Smooth muscle cell of the brain vasculature (primary cell): ENCODE data around the gene RNU6-1.

Experiments used
- DNase-seq: peaks from one replicate; pipeline ENCODE4 v3.0.0-alpha.2; 2012; ENCODE audit warnings: low read depth, low spot score

Gene RNU6-1

DNA sequence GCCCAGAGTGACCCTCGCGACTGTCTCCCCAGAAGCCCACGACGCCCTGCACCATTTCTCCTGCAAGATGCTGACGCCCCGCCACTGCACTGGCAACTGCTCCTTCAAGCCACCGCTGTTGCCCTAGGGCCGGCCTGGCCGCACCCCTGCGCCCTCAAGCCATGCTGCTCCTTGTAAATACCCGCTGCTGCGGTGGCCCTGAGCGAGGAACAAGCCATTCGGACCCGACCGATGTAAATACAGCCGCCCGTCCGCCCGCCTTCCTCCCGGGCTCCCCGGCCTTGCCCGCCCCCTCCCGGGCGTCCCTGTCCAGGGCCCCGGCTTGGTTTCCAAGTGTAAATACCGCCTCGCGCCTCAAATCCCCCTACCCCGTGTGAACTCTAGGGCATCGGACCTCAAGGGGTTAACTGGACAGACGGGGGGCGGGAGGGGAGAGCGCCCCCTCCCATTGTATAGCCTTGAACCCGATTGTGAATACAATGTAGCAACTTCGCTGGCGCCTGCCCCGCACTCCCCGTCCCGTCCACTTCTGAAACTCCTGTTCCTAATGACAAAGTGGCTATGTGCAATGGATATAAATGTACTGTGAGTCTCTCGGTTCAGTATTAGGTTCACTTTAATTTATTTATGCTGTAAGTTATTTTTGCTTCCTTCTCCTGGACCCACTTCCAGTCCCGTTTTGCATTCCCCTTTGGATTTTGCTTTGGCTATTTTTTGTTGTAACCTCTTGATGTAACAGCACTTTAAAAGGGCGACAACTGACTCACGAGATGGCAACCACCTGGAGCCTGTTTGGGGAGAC is 5.9 kb downstream of the RNU6-1 start:
- DNase-seq = no peak

DNA sequence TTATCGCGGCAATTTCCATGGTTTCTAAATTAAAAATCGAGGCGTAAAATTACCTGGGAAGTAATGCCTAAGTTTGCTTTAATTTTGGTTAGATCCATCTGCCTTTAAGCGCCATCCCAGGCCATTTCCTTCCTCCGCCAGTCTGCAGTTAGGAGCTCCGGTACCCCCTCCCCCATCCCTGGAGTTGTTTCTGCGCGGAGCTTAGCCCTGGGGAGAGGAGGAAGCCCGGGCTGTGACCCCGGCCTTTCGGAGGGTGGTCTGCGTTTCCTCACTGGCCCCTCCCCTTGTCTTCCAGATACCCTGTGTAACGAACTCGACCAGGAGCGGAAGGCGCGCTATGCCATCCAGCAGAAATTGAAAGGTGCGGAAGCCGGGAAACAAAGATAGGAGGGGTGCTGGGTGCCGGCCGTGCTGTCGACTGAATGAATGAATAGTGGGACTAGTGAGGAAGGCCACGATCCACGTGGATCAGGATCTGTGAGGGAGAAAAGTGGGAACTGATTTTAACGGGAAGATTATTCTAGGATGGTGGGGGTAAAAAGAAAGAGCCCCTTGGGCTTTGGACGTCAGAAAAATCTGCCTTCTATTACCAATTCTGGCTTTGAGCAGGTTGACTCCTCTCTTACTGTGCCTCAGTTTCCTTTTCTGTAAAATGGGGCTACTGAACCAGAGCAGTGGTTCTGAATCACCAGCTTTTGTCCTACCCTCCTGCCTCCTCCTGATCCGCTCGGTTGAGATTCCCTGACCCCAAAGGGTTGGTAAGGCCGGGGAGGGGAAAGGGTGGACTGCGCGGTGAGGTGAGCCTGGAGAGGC is 6.7 kb downstream of the RNU6-1 start:
- DNase-seq = no peak

DNA sequence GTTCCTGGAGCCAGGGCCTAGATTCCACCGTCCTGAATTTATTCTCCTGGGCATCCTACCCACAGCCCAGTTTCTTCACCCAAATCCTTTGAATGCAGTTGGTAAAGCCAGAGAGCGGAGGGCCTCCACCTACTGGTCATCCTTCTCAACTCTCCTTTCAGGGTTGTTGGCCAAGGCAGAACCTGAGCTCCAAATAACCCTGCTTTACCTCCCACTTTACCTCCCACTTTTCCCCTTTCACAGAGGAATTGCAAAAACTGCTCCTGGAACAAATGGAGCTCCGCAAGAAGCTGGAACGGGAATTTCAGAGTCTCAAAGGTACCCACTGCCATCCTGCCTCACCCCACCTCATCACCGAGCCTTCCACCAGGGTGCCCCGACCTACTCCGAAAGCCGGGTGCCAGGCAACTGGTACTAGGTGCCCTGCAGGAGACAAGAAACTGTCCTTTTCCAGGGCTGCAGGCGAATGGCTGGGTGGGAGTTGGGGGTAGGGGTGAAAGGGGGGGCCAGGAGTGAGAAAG is 7.8 kb downstream of the RNU6-1 start:
- DNase-seq = no peak

DNA sequence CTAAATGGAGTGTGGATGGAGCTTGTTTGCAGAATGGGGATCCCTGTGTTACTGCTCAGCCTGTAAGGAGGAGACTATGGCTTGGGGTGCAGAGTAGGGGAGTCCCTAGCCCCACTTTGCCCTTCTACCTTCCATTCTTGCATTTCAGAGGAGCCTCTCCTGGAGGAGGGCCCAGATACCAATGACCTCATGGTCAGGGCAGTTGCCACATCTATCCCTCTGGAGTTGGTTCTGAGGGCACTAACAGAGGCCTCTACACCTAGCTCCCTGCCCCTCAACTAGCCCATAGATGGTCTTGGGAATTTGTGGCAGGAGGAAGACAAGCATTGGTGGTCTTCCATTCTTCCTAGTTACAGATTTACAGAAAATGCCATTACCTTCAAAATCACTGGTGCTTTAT is 8.5 kb downstream of the RNU6-1 start:
- DNase-seq = no peak

DNA sequence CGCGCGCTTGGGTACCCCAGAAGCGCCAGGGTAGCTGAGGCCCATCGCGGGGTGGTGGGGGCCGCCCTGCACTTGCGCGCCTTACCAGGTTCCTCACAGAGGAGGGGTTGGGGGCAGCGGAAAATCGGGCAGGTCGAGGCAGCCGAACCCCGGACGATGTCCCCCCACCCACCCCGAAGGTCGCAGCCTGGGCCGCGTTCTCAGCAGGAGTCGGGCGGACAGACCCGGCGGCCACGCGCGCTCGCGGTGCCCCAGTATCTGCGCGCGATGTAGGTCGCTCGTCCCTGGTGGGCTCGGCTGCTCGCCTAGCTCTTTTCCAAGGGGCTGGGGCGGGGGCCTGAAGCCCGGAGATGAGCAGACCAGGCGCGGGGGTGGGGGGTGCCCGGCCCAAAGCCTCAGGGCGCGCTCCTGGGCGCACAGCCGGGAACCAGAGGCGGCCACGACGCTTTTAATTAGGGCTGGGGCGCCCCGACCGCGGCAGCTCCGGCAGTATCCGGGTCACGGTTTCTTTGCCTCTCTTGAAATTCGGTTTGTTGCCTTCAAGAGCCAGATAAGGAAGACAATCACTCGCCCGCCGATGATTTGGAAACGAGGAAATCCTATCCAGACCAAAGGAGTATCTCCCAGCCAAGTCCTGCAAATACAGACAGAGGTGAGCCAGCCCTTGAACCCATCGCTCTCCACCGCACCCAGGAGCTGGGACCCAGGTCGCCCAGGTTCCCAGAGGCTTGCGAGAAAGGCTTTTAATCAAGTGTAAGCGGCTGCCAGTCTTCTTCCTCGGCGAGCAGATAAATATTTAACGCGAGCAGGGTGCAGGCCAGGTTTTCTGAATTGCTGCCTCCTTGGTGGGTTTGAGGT is 10.0 kb downstream of the RNU6-1 start:
- no peak for DNase-seq

DNA sequence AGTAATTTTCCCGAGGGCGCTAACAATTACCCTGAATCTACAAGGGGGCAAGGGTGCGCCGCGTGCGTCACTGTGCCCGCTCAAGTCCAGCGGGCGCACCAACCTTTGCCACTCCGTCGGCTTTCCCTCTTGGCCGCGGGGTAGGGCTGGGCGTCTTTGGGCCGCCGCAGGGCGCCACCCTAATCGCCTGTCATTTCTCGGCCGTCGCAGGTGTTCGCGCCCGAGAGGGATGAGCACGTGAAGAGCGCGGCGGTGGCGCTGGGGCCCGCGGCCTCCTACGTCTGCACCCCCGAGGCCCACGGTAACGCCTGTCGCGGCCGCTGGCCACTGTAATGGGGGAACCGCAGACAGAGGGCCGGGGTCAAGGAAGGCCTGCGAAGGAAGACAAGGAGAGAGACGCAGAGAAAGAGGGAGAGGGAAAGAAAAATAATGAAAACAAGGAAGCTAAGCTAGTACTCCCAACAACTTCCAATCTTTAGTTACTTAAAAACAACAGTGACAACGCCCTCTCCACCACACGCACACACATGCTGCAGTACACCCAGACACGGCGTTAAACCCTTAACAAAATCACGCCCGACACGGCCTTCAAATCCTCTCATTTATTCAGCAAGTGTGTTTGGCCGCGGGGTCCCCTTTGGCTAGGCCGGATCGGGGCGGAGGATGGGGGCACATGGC is 10.7 kb downstream of the RNU6-1 start:
- DNase-seq = no peak

DNA sequence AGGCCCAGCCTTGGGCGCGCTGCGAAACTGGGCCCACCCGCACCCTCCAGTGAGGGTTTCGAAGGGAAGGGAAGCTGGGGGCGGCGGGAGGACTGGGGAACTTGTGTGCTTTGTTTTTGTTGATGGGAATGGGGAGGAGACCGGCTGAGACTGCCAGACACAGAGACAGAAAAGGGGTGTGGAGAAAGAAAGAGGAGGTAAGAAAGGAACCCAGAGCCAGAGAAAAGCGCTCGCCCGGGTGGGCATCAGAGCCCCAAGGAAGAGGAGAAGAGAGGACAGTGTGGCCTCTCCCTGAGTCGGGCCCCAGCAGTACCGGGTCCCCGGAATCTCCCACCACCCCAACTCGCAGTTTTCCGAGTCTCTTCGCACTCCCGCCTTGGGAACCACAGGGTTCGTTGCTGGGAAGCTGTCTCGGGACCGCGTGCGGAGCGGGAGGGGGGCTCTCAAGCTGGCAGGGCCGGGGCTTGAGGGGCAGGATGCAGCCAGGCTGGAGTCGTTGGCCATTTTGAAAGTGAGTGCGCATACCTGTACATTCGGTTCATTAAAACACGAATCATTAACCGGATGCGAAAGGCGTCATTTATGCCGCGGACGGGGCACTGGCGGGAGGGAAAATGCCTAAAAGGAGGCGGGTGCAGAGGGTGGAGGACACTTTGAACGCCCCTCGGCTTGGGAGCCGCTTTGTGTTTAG is 11.4 kb downstream of the RNU6-1 start:
- DNase-seq = no peak

DNA sequence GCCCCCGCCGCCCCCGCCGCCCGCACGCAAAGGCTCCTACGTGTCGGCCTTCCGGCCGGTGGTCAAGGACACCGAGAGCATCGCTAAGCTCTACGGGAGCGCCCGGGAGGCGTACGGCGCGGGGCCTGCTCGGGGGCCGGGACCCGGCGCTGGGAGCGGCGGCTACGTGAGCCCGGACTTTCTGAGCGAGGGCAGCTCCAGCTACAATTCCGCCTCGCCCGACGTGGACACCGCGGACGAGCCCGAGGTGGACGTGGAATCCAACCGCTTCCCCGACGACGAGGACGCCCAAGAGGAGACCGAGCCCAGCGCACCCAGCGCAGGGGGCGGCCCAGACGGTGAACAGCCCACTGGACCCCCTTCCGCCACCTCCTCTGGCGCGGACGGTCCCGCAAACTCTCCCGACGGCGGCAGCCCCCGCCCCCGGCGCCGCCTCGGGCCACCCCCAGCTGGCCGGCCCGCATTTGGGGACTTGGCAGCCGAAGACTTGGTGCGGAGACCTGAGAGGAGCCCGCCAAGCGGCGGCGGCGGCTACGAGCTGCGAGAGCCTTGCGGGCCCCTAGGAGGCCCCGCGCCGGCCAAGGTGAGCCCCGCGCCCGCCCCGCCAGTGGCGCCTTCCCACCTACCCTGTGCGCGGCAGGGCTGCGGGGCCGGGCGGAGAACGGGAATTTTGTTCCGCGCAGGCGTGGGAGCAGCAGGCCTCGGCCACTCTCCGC is 12.1 kb downstream of the RNU6-1 start:
- no peak for DNase-seq

DNA sequence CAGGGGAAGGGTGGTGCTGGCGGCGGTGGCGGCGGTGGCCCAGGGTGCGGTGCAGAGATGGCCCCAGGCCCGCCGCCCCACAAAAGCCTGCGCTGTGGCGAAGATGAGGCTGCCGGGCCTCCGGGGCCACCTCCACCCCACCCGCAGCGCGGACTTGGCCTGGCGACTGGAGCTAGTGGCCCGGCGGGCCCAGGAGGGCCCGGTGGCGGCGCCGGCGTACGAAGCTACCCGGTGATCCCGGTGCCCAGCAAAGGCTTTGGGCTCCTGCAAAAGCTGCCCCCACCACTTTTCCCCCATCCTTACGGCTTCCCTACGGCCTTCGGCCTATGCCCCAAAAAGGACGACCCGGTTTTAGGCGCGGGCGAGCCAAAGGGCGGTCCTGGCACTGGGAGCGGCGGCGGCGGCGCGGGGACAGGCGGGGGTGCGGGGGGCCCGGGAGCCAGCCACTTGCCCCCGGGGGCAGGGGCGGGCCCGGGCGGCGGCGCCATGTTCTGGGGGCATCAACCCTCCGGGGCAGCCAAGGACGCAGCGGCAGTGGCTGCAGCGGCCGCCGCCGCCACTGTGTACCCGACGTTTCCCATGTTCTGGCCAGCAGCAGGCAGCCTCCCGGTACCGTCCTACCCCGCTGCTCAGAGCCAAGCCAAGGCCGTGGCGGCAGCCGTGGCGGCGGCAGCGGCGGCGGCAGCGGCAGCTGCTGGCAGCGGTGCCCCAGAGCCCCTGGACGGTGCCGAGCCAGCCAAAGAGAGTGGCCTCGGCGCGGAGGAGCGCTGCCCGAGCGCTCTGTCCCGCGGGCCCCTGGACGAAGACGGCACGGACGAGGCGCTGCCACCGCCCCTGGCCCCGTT is 12.9 kb downstream of the RNU6-1 start:
- DNase-seq = no peak

DNA sequence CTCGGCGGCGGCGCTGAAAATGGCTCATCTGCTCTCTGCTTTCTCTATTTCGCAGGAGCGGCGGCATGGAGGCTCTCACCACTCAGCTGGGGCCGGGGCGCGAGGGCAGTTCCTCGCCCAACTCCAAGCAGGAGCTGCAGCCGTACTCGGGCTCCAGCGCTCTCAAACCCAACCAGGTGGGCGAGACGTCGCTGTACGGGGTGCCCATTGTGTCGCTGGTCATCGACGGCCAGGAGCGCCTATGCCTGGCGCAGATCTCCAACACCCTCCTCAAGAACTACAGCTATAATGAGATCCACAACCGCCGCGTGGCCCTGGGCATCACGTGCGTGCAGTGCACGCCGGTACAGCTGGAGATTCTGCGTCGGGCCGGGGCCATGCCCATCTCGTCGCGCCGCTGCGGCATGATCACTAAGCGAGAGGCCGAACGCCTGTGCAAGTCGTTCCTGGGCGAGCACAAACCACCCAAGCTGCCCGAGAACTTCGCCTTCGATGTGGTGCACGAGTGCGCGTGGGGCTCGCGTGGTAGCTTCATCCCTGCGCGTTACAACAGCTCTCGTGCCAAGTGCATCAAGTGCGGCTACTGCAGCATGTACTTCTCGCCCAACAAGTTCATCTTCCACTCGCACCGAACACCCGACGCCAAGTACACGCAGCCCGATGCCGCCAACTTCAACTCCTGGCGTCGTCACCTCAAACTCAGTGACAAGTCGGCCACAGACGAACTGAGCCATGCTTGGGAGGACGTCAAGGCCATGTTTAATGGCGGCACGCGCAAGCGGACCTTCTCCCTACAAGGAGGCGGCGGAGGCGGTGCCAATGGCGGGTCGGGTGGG is 13.7 kb downstream of the RNU6-1 start:
- DNase-seq = no peak

DNA sequence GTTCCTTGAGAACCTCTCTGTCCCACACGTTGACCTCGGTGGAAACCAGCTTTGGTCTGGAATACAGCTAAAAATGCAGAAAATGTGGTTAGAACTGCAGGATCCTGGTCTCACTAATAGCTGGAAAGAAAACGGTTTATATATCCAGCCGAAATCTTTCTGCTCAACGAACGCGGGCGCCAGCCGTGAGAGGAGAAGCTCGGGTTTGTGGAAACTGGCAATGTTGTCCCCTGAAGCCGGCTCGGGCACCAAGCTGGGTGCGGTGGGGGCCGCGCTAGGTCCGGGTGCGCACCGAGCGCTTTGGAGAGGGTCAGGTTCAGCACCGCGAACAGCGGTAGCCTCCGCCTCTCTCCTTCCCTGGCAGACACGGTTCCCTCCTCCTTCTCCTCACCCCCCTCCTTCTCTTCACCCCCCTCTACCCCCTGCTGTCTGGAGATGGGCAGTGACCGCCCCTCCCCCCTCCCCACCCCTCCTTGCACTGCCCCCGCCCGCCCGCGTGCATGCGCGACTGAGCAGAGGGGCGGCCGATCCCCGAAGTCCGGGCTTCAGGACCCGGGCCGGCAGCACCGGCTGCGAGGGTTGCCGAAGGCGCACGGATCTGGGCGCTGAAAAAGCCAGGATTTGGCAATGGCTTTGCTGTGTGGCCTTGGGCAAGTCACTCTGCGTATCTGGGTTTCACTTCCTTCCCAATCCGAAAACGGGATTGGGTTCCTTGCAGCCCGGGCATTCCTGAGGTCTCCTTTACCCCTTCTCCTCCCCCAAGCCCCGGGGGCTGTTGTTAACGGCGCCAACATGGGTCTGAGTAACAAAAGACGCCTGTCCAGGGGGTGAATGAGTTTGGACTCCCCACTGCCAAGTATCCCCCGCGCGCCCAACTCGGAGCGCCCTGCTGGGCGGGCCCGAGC is 14.6 kb downstream of the RNU6-1 start, which contains the start of gene SKOR1:
Gene SKOR1 (plus strand): TSS at position 534 of the 905 bp plus-strand sequence. CDS start 94 bp downstream, at position 628.
- no peak for DNase-seq

DNA sequence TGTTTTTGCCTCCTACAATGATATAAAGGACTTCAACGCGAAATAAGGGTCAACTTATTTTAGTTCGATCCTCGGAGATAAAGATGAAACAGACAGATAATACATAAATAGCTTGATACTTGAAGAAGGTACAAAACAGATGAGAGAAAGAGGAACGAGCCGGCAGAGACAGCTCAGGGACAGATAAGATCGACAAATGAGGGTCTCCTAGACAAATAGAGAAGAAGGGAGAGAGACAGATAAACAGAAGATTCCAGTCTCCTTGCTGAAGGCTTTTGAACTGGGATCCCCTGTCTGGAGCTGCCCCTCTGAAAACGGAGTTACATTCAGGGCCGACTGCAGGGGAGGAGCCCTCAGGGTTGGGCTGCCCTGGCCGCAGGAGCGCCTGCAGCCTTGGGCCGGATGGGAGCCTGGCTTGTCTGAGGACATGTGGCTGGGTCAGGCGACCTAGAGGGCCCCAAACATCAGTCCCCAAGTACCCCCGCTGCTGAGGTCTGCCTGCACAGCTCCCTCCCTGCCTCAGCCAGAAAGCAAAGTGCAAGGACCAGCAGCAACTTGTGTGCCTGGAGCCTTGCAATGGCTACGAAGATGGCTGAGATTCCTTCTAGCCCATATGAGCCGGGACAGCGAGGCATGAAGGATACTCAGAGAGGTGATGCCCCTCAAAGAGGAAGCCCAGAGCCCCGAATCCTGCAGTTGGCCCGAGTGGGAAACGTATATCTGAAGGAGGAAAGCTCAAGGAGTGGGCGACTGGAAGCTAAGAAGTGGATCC is 15.5 kb downstream of the RNU6-1 start:
- no peak for DNase-seq

DNA sequence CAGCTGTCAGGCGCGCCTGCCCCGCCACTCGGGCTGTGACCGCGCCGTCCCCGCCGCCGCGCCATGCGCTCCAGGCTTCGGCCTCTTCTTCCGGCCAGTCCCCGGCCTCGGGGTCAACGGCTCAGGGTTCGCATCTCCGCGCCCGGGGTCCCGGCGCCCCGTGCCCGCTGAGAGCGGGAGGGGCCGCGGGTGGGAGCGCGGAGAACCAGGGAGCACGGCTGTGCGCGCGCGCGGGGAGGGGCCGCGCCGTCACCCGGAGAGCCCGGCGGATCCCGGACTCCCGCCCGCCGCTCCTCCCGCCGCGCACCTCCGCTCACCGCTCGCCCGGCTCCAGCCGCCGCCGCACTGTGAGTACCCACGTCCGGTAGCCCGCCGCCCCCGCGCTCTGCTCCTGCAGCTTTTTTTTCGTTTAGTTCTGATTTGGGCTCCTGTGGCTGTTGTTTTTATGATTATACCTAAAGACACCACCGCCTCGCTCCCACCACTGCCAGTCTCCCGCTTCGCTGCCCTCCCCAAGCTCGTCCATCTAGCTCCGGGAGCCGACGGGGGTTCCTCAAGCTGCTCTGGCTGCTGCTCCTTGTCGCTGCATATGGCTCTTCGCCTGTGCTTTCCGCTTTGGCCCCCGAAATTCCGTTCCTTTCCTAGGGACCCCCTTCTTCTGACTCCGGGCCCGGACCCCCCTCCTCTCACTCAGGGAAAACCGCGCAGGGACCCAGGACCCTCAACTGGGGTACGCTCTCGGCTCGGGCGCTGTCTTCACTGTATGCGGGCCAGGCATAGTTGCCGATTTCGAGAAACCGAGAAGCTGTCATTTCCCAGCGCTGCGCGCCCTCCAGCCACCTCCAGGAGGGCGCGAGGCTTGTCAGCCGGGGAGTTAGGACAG is 16.3 kb downstream of the RNU6-1 start:
- DNase-seq = no peak

DNA sequence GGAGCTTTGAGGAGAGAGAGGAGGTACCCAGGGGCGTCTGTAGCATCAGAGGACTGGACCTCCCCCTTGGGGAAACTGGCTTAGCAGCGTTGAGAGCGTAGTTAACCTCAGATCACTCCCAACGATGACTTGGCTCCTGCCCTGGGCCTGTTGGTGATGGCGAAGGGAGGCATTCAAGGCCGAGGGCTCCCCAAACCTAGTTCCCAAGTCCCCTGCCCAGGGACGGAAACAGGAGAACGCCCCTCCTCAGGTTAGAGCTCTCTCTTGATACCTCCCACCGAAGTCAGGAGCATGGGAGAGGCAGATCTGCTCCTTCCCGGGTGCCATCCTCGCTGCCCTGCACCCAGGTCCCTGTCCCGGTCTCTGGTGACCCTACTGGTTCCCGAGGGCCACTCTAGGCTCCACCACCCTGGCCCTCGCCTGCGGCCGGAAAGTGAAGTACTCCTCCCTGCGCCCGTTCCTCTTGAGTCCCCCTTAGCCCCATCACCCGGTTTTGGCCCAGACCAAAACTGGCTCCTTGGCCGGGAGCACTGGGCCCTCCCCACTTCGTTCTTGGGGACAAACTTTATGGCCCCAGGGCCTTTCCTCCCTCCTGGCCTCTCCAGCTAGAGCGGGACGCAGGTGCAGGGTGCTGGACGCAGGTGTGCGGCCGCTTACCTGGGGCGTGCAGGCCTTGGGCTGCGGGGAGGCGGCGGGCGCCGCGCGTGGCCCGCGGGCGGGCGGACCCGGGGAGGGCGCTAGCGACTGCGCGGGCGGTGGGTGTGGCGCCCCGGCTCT is 17.1 kb downstream of the RNU6-1 start:
- no peak for DNase-seq
